Left ventricle myocardium superior (tissue), 1 donor: ENCODE data around the gene FANCL. TPM values are rescaled to one million over a fixed set of nuclear protein-coding genes. Genes with fewer than 3 reads are reported as not detected.
"Not testable (repeated sequence)": the region's sequence is repeated elsewhere in the genome, so short reads cannot be mapped to it uniquely, and the experiment has no call there.

Source experiments
- ATAC-seq: fragments of 200-7000 bp; cut with Tn5 transposase; one replicate; pipeline ENCODE4 v1.9.1; 2020; ENCODE audit warnings: mild to moderate bottlenecking, moderate library complexity
- DNase-seq: peaks from one replicate; pipeline ENCODE4 v3.0.0-alpha.2; 2020
- intact Hi-C: fragments of 100-400 bp; cut with micrococcal nuclease; formaldehyde crosslinking; loops from one replicate; pipeline ENCODE4 v1.11.0; 2022
- total RNA-seq: library from RNA; stranded (reverse); fragmentation: NEBNext Ultra II Directional; extraction: Animal tissue kit (Norgen Biotek cat#: 25700); gene quantifications from one replicate; pipeline ENCODE4 v1.2.1, GENCODE V29; 2021
- donor health status: DM: no; HTN: yes; CAD: no; lungs with severe emphysema.

Gene FANCL
- total RNA-seq, 1 donor from 2014 or later, result 12.0 TPM

DNA sequence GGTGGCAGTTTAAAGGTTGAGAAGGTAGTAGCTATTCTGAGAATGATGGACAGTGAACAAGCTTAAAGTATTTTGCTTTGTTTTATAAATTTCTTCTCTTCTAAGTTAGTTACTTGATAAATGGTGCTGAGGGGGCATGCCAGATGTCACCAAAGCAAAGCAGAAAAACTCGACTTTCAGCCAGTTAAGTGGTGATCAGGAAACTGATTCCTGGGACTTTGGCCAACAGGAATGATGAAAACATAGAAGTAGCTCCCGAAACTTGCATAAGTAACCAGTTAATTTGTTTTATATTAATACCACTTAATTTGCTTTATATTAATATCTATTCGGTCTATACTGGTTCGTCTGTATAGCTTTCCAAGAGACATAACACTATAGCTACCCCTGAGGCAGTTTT is 82.6 kb downstream of the FANCL start:
- ATAC-seq (no peak), DNase-seq (no peak)
- intact Hi-C loops, result no loop called here

GRCh38 chr2:58157754-58158153 is 83.4 kb downstream of the FANCL start:
- ATAC-seq (no peak), DNase-seq (no peak)
- intact Hi-C loops, result no loop called here

DNA sequence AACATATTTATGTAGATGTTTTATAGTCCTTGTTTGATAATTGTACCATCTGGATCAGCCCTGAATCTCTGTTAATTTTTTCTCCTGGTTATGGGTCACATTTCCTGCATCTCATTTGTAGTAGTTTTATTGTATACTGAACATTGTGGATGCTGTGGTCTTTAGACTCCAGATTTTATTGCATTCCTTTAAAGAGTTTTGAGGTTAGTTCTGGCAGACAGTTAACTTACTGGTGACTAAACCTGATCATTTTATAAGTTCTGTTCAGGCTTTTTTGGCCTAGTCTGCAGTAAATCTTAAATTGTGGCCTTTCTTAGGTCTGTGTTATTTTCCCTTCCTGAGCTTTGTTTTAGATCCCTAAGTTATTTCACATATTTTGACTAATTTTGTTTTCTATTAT is 84.3 kb downstream of the FANCL start:
- intact Hi-C loops, result no loop called here
- no peak for DNase-seq

DNA sequence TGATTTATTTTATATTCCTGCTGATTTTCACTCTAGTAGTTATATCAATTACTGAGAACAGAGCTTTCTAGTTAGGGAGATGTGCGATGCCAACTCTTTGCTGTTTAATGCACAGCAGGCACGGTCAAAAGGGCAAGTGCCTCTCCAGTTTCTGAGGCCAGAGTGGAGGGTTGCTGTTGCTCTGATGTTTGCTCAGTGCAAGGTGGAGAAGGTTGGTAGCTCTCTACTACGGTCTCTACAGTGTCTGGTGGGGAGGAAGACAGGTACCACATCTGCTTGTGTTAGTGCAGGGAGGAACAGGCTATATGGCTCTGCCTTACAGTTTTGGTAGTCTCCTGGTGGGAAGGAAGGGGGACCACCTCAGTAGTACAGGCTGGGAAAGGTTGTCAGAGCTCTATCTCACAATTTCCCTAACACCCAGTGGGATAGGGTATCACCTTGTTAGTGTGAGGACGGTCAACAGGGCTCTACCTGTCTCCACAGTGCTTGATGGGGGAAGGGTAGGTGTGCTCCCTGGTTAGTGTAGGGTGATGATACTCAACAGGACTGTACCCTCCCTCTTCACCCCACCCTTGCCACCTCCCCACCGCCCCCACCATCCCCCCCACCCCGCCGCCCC is 85.9 kb downstream of the FANCL start:
- no peak for ATAC-seq
- no peak for DNase-seq
- intact Hi-C loops, result no loop called here

More for the DNA sequence above, 84.3 kb downstream of the FANCL start:
- ATAC-seq, result no peak

DNA sequence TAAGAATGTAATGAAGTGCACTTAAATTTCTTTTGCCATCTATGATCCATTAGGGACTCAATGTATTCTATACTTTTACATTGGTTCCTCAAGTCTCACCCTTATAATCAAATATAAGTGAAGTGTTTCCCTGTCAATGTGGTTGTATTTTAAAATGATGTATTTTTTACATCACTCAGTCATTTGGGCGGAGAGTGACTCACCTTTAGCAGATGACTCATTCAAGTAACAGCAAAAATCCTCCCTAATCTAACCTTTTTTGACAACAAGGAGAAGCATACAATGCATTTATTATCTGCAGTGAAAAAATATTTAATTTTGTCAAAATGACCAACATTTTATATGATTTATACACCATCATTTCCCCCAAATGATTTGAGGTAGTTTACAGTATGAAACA is 94.4 kb downstream of the FANCL start:
- DNase-seq (no peak), ATAC-seq (no peak)
- intact Hi-C loops, result no loop called here

GRCh38 chr2:58145769-58146168 is 95.4 kb downstream of the FANCL start:
- intact Hi-C loops, ATAC-seq: not testable (repeated sequence)

DNA sequence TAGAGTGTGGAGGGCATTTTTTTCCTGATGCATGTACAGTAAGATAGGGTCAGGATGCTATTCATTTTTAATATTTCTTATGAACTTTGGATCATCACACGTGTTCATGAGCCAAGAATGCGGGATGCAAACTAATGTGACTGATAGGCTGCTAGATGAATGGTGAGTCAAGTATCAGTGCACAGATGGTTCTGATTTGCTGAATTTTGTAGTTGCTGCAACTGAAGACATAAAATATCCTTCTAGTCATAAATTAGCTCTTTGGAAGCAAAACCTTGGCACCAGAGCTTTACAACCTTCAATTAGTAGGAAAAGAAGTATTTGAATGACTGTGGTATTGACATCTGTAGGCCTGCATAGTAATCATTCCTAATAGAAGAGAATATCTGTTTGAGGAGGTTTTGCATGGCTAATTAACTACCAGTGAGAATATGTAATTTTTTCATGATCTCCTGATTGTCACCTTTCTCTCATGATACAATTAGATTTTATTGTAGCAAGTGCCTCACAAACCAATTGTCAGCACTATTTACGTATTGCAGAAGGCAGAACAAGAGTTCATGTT is 100.5 kb downstream of the FANCL start:
- no peak for DNase-seq
- no peak for ATAC-seq
- intact Hi-C loops, result no loop called here

More at GRCh38 chr2:58145769-58146168, 95.4 kb downstream of the FANCL start:
- not testable (repeated sequence) for DNase-seq

- intact Hi-C loops, result no loop called here
- DNase-seq (no peak), ATAC-seq (no peak)
Measured at GRCh38 chr2:58138396-58139030, 102.6 kb downstream of the FANCL start.

- intact Hi-C loops, result no loop called here
- DNase-seq, result no peak
- ATAC-seq, result peak; percentile 64
Measured at GRCh38 chr2:58137856-58138255, 103.3 kb downstream of the FANCL start.

DNA sequence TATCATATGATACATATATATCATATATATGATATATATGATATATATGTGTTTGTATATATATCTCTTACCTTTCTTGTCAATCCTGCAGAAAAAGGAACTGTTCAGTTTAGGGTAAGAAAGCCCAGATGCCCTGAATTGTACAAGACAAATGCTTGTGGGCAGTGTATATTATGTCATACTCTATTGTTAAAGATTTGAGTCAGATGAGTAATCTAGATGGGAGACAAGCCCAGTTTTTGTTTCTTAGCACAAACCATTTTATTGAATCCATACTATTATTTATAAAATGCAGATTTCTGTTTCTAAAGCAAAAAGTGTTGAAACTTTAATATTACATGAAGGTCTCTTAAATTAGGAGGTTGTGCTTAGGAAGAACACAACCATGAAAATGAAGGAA is 103.9 kb downstream of the FANCL start:
- ATAC-seq (no peak), DNase-seq (no peak)
- intact Hi-C loops, result no loop called here

DNA sequence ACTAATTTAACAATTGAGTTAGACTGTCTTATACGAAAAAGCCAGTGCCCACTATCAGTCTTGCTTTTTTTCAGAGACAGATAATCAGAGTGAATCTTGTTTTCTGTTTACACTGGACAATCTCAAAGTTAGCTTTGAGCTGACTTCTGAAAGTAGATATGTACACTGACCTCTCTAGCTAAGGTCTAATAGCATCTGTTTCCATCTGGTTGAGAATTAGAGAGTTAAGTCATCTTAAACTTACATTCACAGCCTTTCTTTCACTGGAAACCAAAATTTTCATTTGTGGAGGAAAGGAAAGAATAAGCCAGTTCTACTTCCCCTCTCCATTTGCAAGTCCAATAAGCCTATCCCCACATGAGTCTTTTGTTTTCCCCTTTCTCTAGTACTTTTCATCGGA is 105.3 kb downstream of the FANCL start:
- no peak for ATAC-seq
- DNase-seq, result no peak
- intact Hi-C loops, result no loop called here

- DNase-seq, result no peak
- intact Hi-C loops, result no loop called here
Measured at GRCh38 chr2:58133395-58133794, 107.7 kb downstream of the FANCL start.

GRCh38 chr2:58131191-58132011 is 109.7 kb downstream of the FANCL start:
- ATAC-seq (peak; percentile 73), DNase-seq (peak; percentile 26)
- intact Hi-C loops, result no loop called here

More at GRCh38 chr2:58133395-58133794, 107.7 kb downstream of the FANCL start:
- ATAC-seq, result no peak

GRCh38 chr2:58130238-58130637 is 110.9 kb downstream of the FANCL start:
- ATAC-seq, result peak; percentile 54
- intact Hi-C loops, result no loop called here
- DNase-seq, result no peak

DNA sequence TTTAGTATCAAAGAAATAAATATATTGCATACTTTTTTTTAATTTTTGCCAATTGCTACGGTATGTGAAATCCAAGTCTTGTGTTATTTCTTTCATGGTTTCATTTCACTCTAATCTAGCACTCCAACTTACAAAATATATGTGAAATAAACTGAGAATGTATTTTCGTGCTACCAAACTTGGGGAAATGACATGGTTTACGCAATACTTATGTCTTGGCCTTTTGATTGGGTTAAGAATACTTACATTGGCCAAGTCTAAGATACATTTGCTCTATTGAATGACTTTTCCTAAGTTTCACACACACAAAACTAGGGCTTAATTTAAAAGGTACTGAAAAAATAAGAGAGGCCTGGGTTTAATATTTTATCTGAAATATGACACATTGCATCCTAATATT is 114.0 kb downstream of the FANCL start:
- intact Hi-C loops, result no loop called here
- no peak for DNase-seq
- no peak for ATAC-seq

GRCh38 chr2:58122540-58122939 is 118.6 kb downstream of the FANCL start:
- ATAC-seq (no peak), DNase-seq (no peak)
- intact Hi-C loops, result no loop called here

- DNase-seq (no peak), ATAC-seq (no peak)
- intact Hi-C loops, result no loop called here
Measured at GRCh38 chr2:58122040-58122439, 119.1 kb downstream of the FANCL start.

- DNase-seq (no peak), ATAC-seq (no peak)
- intact Hi-C loops, result no loop called here
Measured at GRCh38 chr2:58120626-58121229, 120.4 kb downstream of the FANCL start.

DNA sequence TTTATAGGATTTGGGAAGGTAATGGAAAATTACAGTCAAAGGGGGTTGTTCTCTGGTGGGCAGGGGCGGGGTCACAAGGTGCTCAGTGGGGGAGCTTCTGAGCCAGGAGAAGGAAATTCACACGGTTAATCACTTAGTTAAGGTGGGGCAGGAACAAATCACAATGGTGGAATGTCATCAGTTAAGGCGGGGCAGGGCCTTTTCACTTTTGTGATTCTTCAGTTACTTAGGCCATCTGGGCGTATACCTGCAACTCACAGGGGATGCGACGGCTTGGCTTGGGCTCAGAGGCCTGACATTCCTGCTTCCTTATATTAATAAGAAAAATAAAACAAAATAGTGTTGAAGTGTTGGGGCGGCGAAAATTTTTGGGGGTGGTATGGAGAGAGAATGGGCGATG is 127.6 kb downstream of the FANCL start:
- DNase-seq, ATAC-seq, intact Hi-C loops: not testable (repeated sequence)

DNA sequence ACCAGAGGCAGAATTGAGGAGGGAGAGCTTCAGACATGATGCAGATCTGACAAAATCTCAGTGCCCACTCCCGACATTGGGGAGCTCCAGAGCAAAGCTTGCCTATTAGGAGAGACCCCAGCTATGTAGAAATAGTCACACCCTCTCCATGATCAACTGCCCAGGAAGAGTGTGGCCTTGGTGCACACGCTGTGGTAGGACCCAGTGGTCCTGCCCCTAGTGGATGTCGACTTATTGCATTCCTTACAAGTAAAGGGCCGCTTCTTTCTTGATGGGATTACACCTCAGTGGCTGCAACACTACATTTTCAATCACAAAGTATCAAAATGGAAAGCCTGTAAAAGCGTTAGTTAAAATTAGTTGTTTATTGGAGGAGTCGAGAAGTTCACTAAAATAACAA is 130.4 kb downstream of the FANCL start:
- no peak for DNase-seq
- intact Hi-C loops, result no loop called here
- ATAC-seq, result no peak
